HEK293 (cell line): ENCODE measurements around the gene PKLR.
A peak's percentile ranks its signal among the peaks of the same experiment; 100 is the strongest.

Experiments
- CTCF ChIA-PET: fragments of 350-600 bp; formaldehyde crosslinking; extraction: SDS; loops from one replicate; lab custom pipeline; 2021; ENCODE audit warnings: antibody characterized with exemption; lab: Yijun Ruan, JAX
- POLR2A ChIA-PET: fragments of 300-600 bp; formaldehyde crosslinking; extraction: SDS; loops from one replicate; lab custom pipeline; 2020; ENCODE audit warnings: antibody characterized with exemption, inconsistent platforms; lab: Yijun Ruan, JAX
- H3K27ac ChIP-seq: fragments of 200-500 bp; sonication (Bioruptor generic); 2 replicates; pipeline ENCODE4 v1.5.1; 2014; ENCODE audit warnings: low read depth, low read length, control low read depth, inconsistent platforms; ENCODE audit errors: extremely low read depth
- H3K36me3 ChIP-seq, 2 experiments: fragments of 200-500 bp in 1 of 2; sonication (Bioruptor generic) in 1 of 2; 1 replicate in 1 of 2; 2 replicates in 1 of 2; pipeline ENCODE4 v1.5.1; 2014 to 2017; ENCODE audit warnings: inconsistent platforms in 2 of 2, low read length in 2 of 2; ENCODE audit not compliant: control insufficient read depth in 2 of 2, insufficient read depth in 1 of 2
- H3K4me1 ChIP-seq: fragments of 200-500 bp; sonication (Bioruptor generic); 2 replicates; pipeline ENCODE4 v1.5.1; 2014; ENCODE audit warnings: mild to moderate bottlenecking, low read length, inconsistent platforms; ENCODE audit not compliant: control insufficient read depth, insufficient read depth
- H3K4me3 ChIP-seq: 2 replicates; pipeline ENCODE4 v1.5.1; 2011; ENCODE audit warnings: low read depth, mild to moderate bottlenecking, control low read depth, low read length, moderate library complexity
- H3K9me3 ChIP-seq: fragments of 200-500 bp; sonication (Bioruptor generic); 2 replicates; pipeline ENCODE4 v1.5.1; 2014; ENCODE audit warnings: low read depth, low read length, inconsistent platforms; ENCODE audit not compliant: control insufficient read depth, insufficient read depth
- GLI4 ChIP-seq: fragments of 450-650 bp; formaldehyde crosslinking; IDR thresholded peaks from 2 replicates; pipeline ENCODE4 v1.5.1; 2016; ENCODE audit warnings: missing biosample characterization, missing genetic modification characterization
- GLIS1 ChIP-seq: fragments of 450-650 bp; formaldehyde crosslinking; IDR thresholded peaks from 2 replicates; pipeline ENCODE4 v1.5.1; 2016; ENCODE audit warnings: missing biosample characterization, missing genetic modification characterization
- GLIS2 ChIP-seq: fragments of 450-650 bp; formaldehyde crosslinking; IDR thresholded peaks from 2 replicates; pipeline ENCODE4 v1.5.1; 2016; ENCODE audit warnings: missing biosample characterization, missing genetic modification characterization
- IKZF3 ChIP-seq: fragments of 450-650 bp; IDR thresholded peaks from 2 replicates; pipeline ENCODE4 v1.5.0; 2018; ENCODE audit warnings: missing biosample characterization, mild to moderate bottlenecking, missing genetic modification characterization, moderate library complexity
- PRDM4 ChIP-seq: fragments of 450-650 bp; formaldehyde crosslinking; IDR thresholded peaks from 2 replicates; pipeline ENCODE4 v1.5.1; 2017; ENCODE audit warnings: missing biosample characterization, missing genetic modification characterization
- SCRT2 ChIP-seq: fragments of 450-650 bp; formaldehyde crosslinking; IDR thresholded peaks from 2 replicates; pipeline ENCODE4 v1.5.1; 2016; ENCODE audit warnings: missing biosample characterization, missing genetic modification characterization
- WT1 ChIP-seq: fragments of 450-650 bp; formaldehyde crosslinking; IDR thresholded peaks from 2 replicates; pipeline ENCODE4 v1.5.1; 2016; ENCODE audit warnings: missing biosample characterization, missing genetic modification characterization
- ZBTB10 ChIP-seq: fragments of 450-650 bp; formaldehyde crosslinking; IDR thresholded peaks from 2 replicates; pipeline ENCODE4 v1.5.1; 2016; ENCODE audit warnings: missing biosample characterization, missing genetic modification characterization
- ZBTB11 ChIP-seq: fragments of 450-650 bp; formaldehyde crosslinking; conservative IDR thresholded peaks from 2 replicates; pipeline ENCODE4 v1.5.1; 2016; ENCODE audit warnings: low read depth, missing biosample characterization, missing genetic modification characterization
- ZBTB20 ChIP-seq: fragments of 450-650 bp; formaldehyde crosslinking; IDR thresholded peaks from 2 replicates; pipeline ENCODE4 v1.5.1; 2016; ENCODE audit warnings: missing biosample characterization, missing genetic modification characterization
- ZBTB21 ChIP-seq: fragments of 450-650 bp; formaldehyde crosslinking; IDR thresholded peaks from 2 replicates; pipeline ENCODE4 v1.5.1; 2017; ENCODE audit warnings: missing biosample characterization, missing genetic modification characterization
- ZBTB48 ChIP-seq: fragments of 450-650 bp; formaldehyde crosslinking; IDR thresholded peaks from 2 replicates; pipeline ENCODE4 v1.5.1; 2016; ENCODE audit warnings: missing biosample characterization, missing genetic modification characterization
- ZBTB8A ChIP-seq: fragments of 450-650 bp; formaldehyde crosslinking; IDR thresholded peaks from 2 replicates; pipeline ENCODE4 v1.5.1; 2016; ENCODE audit warnings: missing biosample characterization, missing genetic modification characterization
- ZNF114 ChIP-seq: fragments of 450-650 bp; formaldehyde crosslinking; IDR thresholded peaks from 2 replicates; pipeline ENCODE4 v1.5.0; 2017; ENCODE audit warnings: missing biosample characterization, missing genetic modification characterization
- ZNF140 ChIP-seq: fragments of 450-650 bp; formaldehyde crosslinking; IDR thresholded peaks from 2 replicates; pipeline ENCODE4 v1.5.1; 2016; ENCODE audit warnings: missing biosample characterization, missing genetic modification characterization
- ZNF2 ChIP-seq: fragments of 450-650 bp; formaldehyde crosslinking; IDR thresholded peaks from 2 replicates; pipeline ENCODE4 v1.5.1; 2016; ENCODE audit warnings: missing biosample characterization, missing genetic modification characterization
- ZNF223 ChIP-seq: fragments of 450-650 bp; formaldehyde crosslinking; IDR thresholded peaks from 2 replicates; pipeline ENCODE4 v1.5.1; 2016; ENCODE audit warnings: missing biosample characterization, missing genetic modification characterization
- ZNF366 ChIP-seq: fragments of 450-650 bp; formaldehyde crosslinking; conservative IDR thresholded peaks from 2 replicates; pipeline ENCODE4 v1.5.1; 2016; ENCODE audit warnings: missing biosample characterization, missing genetic modification characterization
- ZNF391 ChIP-seq: fragments of 450-650 bp; formaldehyde crosslinking; IDR thresholded peaks from 2 replicates; pipeline ENCODE4 v1.5.1; 2016; ENCODE audit warnings: low read depth, missing biosample characterization, missing genetic modification characterization, borderline replicate concordance
- ZNF398 ChIP-seq: fragments of 450-650 bp; formaldehyde crosslinking; IDR thresholded peaks from 2 replicates; pipeline ENCODE4 v1.5.1; 2017; ENCODE audit warnings: missing biosample characterization, missing genetic modification characterization
- ZNF529 ChIP-seq: fragments of 450-650 bp; formaldehyde crosslinking; IDR thresholded peaks from 2 replicates; pipeline ENCODE4 v1.5.1; 2017; ENCODE audit warnings: missing genetic modification characterization, missing biosample characterization; ENCODE audit not compliant: insufficient replicate concordance
- ZNF544 ChIP-seq: fragments of 450-650 bp; formaldehyde crosslinking; IDR thresholded peaks from 2 replicates; pipeline ENCODE4 v1.5.0; 2017; ENCODE audit warnings: missing biosample characterization, missing genetic modification characterization
- ZNF624 ChIP-seq: fragments of 450-650 bp; formaldehyde crosslinking; IDR thresholded peaks from 2 replicates; pipeline ENCODE4 v1.5.1; 2017; ENCODE audit warnings: missing biosample characterization, missing genetic modification characterization
- ZNF701 ChIP-seq: fragments of 450-650 bp; formaldehyde crosslinking; IDR thresholded peaks from 2 replicates; pipeline ENCODE4 v1.5.1; 2016; ENCODE audit warnings: missing biosample characterization, missing genetic modification characterization
- TF ChIP-seq, protein P1 (sequence below): fragments of 450-650 bp; formaldehyde crosslinking; IDR thresholded peaks from 2 replicates; pipeline ENCODE4 v1.5.1; 2016; ENCODE audit warnings: missing biosample characterization, missing genetic modification characterization, borderline replicate concordance

Gene PKLR

GRCh38 chr1:155253797-155254196, 47.4 kb downstream of the PKLR start (continued):
- no peak for TF ChIP-seq ZBTB10 (tag by site-specific recombination)
- TF ChIP-seq ZBTB21 (tag by site-specific recombination), result no peak
- TF ChIP-seq ZNF391 (tag by site-specific recombination), result no peak
- TF ChIP-seq ZNF529 (tag by site-specific recombination), result no peak

DNA sequence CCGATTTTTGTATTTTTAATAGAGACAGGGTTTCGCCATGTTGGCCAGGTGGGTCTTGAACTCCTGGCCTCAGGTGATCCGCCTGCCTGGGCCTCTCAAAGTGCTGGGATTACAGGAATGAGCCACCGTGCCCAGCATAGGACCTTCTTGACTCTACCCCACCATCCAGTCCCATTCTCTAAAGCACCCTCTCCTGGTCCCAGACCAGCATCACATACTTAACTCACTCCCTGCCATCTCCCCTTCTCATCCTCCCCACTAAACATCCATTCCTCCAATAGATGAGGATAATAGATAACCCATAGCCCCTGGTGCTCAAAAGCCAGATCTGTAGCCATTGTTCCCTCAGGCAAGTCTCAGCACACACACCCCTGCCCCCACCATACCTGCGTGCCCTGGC, 48.0 kb downstream of the PKLR start:
- H3K4me1 ChIP-seq, result no peaks in the 10 kb centered on the region
- no peak for TF ChIP-seq PRDM4 (tag by site-specific recombination)
- no peak for TF ChIP-seq ZBTB8A (tag by site-specific recombination)
- TF ChIP-seq ZNF366 (tag by site-specific recombination), result peak; percentile 39
- no peak for TF ChIP-seq WT1 (tag by site-specific recombination)
- TF ChIP-seq ZBTB11, result no peak
- peak; percentile 58; the same call in 1 of the 2 replicates for TF ChIP-seq ZNF2
- no peak; the same call in 1 of the 2 replicates for TF ChIP-seq ZBTB48 (tag by site-specific recombination)
- no peak for TF ChIP-seq GLI4
- TF ChIP-seq, protein P1, sequence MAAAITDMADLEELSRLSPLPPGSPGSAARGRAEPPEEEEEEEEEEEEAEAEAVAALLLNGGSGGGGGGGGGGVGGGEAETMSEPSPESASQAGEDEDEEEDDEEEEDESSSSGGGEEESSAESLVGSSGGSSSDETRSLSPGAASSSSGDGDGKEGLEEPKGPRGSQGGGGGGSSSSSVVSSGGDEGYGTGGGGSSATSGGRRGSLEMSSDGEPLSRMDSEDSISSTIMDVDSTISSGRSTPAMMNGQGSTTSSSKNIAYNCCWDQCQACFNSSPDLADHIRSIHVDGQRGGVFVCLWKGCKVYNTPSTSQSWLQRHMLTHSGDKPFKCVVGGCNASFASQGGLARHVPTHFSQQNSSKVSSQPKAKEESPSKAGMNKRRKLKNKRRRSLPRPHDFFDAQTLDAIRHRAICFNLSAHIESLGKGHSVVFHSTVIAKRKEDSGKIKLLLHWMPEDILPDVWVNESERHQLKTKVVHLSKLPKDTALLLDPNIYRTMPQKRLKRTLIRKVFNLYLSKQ (tag by site-specific recombination), result no peak
- 0 out of 2 replicates have a peak, but pooled peaks have one; percentile 15 for TF ChIP-seq ZNF223 (tag by site-specific recombination)
- TF ChIP-seq SCRT2 (tag by site-specific recombination), result no peak
- no peak for TF ChIP-seq ZNF701 (tag by site-specific recombination)
- no peak for TF ChIP-seq ZNF624
- no peak for TF ChIP-seq GLIS2 (tag by site-specific recombination)
- no peak for TF ChIP-seq ZBTB20
- TF ChIP-seq ZNF398 (tag by site-specific recombination), result no peak
- TF ChIP-seq IKZF3 (tag by site-specific recombination), result 0 out of 2 replicates have a peak, but pooled peaks have one; percentile 13
- TF ChIP-seq GLIS1, result no peak
- no peak for TF ChIP-seq ZNF140 (tag by site-specific recombination)
- no peak for TF ChIP-seq ZNF544 (tag by site-specific recombination)
- no peak for TF ChIP-seq ZNF114 (tag by site-specific recombination)

More for the DNA sequence above, 48.0 kb downstream of the PKLR start:
- no peak overlapping the region for H3K27ac ChIP-seq
- H3K4me3 ChIP-seq, result no peak overlapping the region
- ChIA-PET POLR2A (interaction anchor here (1.0 to 2.6 kb wide), 2 partner anchors 9 to 53 kb away, joined by 3 to 11 read pairs; no protein-coding TSS in a partner anchor), CTCF (interaction anchor here (1.2 kb wide), 1 partner anchor 13 kb away, joined by 3 read pairs; no protein-coding TSS in a partner anchor)
- peaks cover 6 to 56% of the 10 kb centered on the region in 2 experiments; a peak in 2 of 3 replicates for H3K36me3 ChIP-seq
- no peaks in the 10 kb centered on the region for H3K9me3 ChIP-seq
